NCI-H2227 treated with DMSO at 0.1 percent for 48 hours (cell line): Measurements from ENCODE around the gene ADTRP.
"Not testable (repeated sequence)": the region's sequence is repeated elsewhere in the genome, so short reads cannot be mapped to it uniquely, and the experiment has no call there.

ENCODE experiments used
- DNase-seq: peaks from one replicate; lab custom pipeline; 2025; lab: John Stamatoyannopoulos, UW

The ADTRP gene

DNA sequence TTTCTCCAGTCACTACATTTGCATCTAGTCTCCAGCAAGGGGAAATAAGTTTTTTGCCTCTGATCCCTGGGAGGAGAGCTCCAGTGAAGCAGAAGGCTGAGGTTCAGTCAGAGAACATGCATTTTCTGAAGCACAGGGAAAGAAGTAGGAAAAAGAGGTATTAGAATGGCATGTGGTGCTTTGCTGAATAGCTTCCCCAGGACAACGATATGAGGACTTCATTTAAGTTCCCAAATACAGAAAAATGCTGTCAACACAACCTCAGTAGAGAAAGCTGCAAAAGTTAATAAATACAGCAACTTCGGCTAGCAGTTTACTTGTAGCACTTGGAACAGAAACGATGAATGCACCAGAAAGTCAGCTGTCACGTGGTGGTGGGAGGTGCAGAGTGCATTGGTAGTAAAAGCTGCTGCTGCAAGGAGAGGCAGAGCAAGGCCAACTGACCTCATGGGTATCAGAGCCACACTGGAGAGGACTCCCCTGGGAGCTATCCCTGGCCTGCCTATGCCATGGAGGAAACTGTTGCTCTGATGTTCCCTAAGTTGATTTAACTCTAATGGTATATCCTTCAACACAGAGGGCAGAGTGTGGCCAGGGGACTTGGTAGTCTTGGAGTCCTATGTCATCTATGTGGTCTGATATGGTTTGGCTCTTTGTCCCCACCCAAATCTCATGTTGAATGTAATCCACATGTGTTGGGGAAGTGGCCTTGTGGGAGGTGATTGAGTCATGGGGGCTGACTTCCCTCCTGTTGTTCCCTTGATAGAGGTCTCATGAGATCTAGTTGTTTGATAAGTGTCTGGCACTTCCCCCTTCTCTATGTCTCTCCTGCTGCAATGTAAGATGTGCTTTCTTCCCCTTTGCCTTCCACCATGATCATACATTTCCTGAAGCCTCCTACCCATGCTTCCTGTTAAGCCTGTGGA, 85.9 kb downstream of the ADTRP start:
- no peak for DNase-seq

DNA sequence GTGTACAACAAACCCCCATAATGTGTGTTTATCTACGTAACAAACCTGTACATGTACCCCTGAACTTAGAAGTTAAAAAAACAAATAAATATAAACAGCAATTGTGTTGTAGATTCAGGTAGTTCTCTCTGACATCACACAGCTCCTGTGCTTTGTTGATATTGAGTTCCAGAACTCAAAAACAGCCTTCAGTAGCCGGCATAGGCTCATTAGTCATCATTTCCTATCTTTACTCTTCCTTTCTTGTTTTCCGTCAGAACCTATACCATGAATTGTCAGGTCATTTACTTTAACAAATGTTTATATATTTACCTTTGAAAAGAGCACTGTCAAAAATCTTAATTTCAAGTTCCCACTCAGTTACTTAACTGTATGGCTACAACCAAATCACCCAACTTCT, 88.8 kb downstream of the ADTRP start:
- DNase-seq = no peak

DNA sequence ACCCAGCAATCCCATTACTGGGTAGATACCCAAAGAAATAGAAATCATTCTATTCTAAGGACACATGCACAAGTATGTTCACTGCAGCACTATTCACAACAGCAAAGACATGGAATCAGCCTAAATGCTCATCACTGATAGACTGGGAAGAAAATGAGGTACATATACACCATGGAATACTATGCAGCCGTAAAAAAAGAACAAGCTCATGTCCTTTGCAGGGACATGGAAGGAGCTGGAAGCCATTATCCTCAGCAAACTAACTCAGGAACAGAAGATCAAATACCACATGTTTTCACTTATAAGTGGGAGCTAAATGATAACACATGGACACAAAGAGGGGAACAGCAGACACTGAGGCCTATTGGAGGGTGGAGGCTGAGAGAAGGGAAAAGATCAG, 89.2 kb downstream of the ADTRP start:
- not testable (repeated sequence) for DNase-seq

DNA sequence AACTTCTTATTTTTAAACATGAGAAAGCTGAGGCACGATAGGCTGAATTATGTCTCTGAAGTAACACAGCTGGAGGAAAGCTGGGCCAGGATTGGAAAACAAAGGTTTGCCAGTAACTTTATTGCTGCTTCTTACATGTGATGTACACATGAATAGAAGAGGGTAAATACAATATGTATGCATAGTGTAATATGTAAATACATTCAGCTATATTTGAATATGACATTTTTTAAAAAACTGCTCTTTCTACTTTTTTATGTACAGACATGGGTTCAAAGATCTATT, 90.2 kb downstream of the ADTRP start:
- DNase-seq = no peak

DNA sequence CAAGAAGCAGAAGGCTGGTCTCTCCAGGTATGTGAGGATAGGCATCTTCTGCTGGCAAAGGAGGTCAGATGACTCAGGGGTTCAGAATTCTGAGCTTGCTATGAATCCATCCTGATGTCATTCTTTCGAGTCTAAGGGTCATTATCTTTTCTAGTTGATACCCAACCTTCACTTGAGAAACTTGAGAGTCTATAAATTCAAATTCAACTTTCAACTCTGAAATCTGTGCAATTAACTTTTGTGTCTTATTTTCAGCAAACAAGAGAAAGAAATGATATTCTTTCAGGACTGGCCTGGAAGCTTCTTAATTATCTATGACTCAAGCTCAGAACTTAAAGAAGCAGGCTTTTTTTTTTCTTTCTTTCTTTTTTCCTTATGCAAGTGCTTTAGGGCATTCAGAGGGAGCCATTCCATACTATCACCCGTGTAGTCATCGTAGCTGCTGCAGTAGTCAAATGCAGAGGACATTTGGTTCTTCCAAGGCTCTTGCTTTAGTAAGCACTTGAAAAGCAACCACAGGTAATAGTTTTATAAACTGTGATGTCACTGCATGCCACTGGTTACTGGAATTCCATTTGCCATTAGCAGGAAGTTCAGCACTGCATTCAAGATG, 93.0 kb downstream of the ADTRP start:
- DNase-seq = no peak

DNA sequence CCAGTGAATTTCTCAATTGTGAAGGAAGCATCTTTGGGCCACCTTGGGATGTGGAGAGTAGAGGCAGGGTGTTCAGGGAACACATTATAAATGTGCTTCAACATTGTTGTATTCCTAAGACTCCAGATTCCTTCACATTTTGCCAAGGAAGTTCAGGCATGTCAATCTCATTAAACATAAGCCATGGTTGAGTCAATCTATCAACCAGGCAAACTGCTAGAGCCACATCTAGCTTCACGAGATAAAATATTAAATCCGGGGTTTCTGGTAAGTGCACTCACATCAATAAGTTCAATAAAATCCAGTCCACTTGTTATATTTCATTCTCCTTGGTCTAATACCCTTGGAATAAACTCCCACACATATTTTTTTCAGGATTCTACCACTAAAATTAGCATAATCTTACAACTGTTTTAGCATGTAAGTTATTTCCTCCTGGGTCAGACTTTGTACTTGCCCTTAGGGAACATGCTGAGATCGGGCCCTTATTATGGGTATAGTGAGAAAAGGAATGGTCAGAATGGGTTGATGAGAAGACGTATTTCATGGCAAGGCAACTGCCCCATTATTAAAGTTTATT, 93.6 kb downstream of the ADTRP start:
- DNase-seq = no peak

DNA sequence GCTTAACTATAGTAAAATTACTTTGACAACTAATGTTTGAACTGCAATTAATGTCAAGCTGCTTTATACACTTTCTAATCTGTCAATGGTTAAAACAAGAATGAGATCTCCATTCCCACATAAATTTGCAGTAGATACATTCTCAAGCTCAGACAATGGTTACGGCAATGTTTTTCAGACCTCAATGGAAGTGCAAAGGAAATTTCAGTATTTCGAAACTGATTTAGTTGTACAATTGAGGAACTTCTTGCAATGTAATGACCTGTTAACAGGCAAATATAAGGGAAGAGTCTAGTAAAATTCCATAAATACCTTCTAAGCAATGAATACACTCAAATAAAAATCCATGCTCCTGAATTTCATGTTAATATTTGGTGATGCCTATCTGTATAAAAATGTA, 94.7 kb downstream of the ADTRP start:
- DNase-seq = no peak

DNA sequence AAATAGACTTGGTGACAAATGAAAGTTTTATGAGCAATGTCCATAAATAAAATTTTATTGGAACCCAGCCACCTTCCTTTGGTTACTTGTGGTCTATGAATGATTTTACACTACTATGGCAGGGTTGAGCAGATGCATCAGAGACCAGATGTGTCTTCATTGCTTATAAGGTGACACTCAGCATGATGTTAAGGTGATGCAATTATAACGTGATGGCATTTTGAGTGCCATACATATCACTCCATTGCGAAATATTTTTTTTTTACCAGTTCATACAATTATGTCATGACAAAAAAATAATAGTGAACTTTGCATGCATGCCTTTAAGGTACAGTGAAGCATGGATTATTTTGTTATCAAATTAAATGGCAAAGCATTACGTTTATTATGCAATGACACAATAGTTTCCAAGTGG, 96.0 kb downstream of the ADTRP start:
- no peak for DNase-seq

DNA sequence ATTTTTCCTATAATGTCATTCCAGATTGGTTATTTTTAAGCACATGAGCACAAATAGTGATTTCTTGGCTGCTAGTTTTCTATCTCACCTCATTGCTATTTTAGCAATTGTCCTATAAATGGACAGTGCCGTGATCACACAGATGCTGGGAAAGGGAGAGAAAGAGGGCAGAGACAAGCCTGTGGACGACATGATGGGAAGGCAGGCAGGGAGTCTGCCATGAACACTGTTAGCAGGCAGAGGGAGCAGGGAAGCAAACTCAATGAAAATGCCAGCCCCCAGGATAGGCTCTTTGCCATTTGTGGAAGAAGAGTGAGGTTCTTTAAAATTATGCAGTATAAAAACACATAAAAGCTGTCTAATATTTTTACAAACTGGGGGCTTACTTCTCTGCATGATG, 96.8 kb downstream of the ADTRP start:
- no peak for DNase-seq

DNA sequence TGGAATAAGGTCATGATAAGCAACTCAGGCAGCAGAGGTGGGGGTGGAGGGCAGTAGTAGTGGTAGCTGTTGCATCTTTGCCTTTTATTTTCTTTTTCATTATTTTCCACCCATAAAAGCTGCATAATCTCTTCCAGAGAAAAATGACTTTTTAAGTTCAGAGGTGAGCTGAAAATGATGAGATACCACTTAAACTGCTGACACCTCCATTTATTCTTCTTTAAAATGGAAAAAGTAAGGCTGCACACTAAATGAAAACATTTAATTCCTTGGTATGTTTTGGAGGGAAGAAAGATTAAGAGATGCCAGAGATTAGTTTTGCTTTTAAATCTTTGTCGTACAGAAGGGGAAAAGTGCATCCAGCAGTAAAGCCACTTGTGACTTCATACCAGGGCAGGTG, 97.2 kb downstream of the ADTRP start:
- no peak for DNase-seq

DNA sequence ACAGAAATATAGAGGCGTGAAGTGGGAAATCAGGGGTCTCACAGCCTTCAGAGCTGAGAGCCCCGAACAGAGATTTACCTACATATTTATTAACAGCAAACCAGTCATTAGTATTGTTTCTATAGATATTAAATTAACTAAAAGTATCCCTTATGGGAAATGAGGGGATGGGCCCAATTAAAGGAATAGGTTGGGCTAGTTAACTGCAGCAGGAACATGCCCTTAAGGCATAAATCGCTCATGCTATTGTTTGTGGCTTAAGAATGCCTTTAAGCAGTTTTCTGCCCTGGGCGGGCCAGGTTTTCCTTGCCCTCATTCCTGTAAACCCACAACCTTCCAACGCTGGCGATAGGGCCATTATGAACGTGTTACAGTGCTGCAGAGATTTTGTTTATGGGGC, 98.1 kb downstream of the ADTRP start:
- not testable (repeated sequence) for DNase-seq

DNA sequence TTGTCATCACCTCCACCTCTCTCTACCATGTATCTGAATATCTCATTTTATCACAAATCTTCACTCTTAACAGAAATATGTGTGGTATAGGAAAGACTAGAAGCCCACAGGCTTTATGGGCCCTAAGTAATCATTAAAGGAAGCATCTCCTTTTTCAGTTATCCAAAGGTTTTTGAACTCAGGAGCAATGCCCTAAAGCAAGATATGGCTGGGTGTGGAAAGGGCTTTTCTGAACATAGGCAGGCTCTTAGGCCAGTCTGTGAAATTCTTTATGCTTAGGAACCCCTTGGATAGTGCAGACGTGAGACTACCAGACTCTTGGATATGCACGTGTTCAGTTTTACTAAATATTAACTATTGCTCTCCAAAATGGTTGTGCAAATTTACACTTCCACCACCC, 99.5 kb downstream of the ADTRP start:
- DNase-seq = no peak

DNA sequence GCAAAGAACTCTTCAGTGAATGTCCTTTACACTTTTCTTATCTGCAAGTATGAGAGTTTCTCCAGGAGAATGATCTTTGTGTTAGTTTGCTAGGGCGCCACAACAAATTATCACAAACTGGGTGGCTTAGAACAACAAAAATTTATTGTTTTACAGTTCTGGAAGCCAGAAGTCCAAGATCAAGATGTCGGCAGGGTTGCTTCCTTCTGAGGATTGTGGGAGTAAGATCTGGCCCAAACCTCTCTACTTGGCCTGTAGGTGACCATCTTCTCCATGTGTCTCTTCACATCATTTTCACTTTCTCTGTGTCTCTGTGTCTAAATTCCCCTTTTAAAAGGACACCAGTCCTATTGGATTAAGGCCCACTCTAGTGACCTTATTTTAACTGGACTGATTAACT, 103.0 kb downstream of the ADTRP start:
- DNase-seq = no peak

DNA sequence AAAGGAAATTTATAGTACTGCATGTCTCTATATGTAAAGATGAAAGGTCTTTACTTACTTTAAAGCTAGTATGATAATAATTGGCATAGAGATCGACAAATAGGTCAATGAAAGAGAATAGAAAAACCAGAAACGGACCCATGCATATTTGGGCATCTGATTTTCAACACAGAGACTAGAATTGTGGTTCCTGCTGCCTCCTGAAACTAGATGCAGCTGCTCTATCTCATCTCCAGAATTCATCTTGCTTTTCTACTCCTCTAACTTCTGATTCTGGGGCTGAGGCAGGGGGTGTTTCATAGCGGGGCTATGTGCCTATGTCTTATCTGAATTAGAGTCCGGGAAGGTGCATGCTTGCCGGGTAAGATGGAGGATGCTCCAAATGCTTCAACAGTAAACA, 105.9 kb downstream of the ADTRP start:
- no peak for DNase-seq

DNA sequence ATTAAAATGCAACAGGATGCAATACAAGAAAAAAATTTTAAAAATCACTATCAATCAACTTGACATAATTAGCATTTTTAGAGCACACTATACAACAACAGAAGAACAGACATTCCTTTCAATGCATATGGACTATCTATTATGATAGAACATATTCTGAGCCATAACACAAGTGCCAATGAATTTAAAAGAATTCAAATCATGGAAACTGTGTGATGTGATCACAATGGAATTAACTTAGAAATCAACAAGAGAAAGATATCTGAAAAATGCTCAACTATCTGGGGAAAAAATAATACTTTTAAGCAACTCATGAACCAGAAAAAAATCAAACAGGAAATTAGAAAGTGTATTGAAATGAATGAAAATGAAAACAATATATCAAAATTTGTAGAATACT, 106.3 kb downstream of the ADTRP start:
- no peak for DNase-seq

DNA sequence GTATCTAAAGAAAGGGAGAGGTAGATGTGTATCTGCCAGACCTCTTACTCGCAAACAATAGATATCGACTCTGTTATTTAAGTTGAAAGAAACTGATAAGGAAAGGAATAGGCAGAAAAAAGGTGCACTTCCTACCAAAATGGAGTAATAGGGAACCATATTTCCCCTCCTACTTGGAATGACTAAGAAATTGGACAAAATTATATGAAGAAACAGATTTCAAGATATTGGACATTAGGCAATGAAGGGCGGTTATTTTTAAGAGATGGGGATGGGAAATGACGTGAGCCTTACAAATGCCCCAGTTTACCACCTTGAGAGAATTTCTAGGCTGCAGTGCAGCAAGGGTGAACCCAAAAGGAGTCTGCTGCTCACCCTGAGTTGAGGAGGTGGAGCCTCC, 108.9 kb downstream of the ADTRP start:
- DNase-seq = no peak

DNA sequence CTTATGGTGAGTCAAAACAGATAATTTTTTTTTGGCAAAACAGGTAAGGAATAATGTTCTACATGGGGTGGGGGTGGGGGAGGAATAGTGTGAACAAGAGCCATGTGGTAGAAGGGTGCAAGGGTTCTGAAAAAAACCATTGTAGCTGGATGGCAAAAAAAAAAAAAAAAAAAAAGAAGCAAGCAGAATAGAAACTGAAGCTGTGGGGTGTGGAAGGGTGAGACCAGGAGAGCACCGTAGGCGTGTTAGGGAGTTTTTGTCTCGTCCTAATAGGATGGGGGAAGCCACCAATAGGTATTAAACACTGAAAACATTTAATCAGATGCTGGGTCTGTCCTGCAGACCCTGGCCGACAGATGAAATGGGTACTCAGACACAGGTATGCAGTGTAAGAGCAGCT, 110.1 kb downstream of the ADTRP start:
- no peak for DNase-seq

DNA sequence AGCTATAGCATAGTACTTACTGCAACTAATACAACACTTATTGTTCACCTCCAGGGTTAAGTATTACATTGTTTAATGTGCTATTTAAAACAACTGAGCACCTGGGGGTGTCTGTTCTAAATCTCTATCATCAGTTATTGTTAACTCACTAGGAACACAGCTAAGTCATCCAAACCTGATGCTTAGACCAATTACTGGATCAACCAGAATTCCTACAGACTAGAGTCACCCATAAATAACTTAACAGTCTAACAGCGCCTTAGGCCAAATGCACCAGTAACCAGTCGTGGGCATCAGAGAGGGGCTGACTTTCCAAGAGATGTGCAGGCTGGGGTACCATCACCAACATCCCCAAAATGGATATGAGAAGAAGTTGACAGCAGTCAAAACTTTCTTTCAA, 110.7 kb downstream of the ADTRP start:
- DNase-seq = no peak

DNA sequence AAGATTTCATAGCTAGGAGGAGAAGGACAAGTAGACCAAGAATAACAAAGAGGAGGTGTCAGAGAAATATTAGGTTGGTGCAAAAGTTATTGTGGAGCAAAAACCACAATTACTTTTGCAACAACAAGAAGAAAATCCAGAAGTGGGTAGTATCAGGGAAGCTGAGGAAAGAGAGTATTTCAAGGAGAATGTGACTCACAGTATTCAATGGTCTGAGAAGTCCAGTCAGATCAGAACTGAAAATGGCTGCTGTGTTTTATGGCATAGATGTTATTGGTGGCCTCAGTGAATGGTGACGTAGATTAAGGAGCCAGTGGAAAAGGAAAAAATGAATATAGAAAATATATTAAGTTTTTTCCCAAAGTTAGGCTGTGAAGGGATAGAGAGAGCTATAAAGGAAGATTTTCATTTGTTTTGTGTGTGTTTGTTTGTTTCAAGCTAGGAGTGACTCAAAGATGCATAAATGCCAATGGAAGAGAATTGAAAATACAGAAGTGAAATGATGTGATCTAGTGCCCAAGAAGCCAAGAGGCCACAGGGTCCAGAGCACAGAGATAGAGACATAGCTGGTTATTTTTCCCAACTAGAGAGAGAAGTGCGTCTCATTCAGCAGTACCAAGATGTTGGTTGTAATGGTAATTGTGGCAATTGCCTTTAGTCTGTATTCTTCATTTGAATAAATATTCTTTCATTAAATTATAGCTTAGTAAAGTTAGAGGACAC, 112.8 kb downstream of the ADTRP start:
- no peak for DNase-seq
